ENCODE measurements around the gene HTR4. TPM values are rescaled to one million over a fixed set of nuclear protein-coding genes. Genes with fewer than 3 reads are reported as not detected.

HTR4 gene
- total and polyA plus RNA-seq, 2 donors (not counting 3 experiments of a cell fraction or from before 2014, with no cell fraction given), result not detected

DNA sequence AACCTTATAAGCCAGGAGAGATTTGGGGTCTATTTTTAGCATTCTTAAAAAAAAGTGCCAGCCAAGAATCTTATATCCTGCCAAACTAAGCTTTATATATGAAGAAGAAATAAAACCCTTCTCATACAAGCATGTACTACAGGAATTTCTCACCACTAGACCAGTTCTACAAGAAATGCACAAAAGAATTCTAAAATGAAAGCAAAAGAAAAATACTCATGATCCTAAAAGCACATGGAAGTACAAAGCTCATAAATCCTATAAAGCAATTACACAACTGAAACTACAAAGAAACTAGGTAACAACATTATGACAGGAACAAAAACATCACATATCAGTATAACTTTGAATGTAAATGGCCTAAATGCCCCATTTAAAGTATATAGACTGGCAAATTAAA is 34.5 kb upstream of the HTR4 start:
- Histone ChIP-seq H3K4me1 (ENCODE audit: control insufficient read depth, extremely low read depth, insufficient read depth, low read length) (no peaks in the 10 kb centered on the region), H3K27ac (ENCODE audit: insufficient read depth, low read depth, low read length) (no peak overlapping the region), H3K4me2 (ENCODE audit: insufficient read depth, low read length) (no peak overlapping the region), H3K4me3 (replicated peaks in 1 of 3; ENCODE audit: insufficient read depth in 1 of 3, low read depth in 1 of 3, low read length in 3 of 3) (no peak overlapping the region), H3K9me3 (replicated peaks; ENCODE audit: control insufficient read depth, insufficient read depth, low read length) (no peaks in the 10 kb centered on the region), H3K27me3 (ENCODE audit: control insufficient read depth in 2 of 2, insufficient read depth in 2 of 2, low read length in 2 of 2) (peaks cover 0 to under 1% of the 10 kb centered on the region in 2 experiments), H3K79me2 (ENCODE audit: control insufficient read depth, insufficient read depth, low read length) (no peaks in the 10 kb centered on the region), H2AFZ (ENCODE audit: low read depth, low read length) (no peak overlapping the region), H3K36me3 (ENCODE audit: control insufficient read depth in 2 of 2, extremely low read depth in 1 of 2, insufficient read depth in 2 of 2, low read length in 2 of 2) (no peaks in the 10 kb centered on the region), H3K9ac (replicated peaks; ENCODE audit: extremely low read depth, insufficient read depth, low read length) (no peak overlapping the region), H3K9me1 (replicated peaks; ENCODE audit: control insufficient read depth, extremely low read depth, insufficient read depth, low read length) (no peaks in the 10 kb centered on the region), H4K20me1 (replicated peaks; ENCODE audit: control insufficient read depth, extremely low read depth, insufficient read depth, low read length) (no peaks in the 10 kb centered on the region)
- FAIRE-seq (no peak), DNase-seq (ENCODE audit: low read depth, low spot score) (no peak)
- no peak for TF ChIP-seq POLR2AphosphoS5 (IDR thresholded peaks at IDR 0.05; ENCODE audit: insufficient read depth, low read depth, low read length)
- TF ChIP-seq POLR2A (IDR thresholded peaks at IDR 0.05; ENCODE audit: low read depth, low read length), result no peak
- TF ChIP-seq, protein P1, sequence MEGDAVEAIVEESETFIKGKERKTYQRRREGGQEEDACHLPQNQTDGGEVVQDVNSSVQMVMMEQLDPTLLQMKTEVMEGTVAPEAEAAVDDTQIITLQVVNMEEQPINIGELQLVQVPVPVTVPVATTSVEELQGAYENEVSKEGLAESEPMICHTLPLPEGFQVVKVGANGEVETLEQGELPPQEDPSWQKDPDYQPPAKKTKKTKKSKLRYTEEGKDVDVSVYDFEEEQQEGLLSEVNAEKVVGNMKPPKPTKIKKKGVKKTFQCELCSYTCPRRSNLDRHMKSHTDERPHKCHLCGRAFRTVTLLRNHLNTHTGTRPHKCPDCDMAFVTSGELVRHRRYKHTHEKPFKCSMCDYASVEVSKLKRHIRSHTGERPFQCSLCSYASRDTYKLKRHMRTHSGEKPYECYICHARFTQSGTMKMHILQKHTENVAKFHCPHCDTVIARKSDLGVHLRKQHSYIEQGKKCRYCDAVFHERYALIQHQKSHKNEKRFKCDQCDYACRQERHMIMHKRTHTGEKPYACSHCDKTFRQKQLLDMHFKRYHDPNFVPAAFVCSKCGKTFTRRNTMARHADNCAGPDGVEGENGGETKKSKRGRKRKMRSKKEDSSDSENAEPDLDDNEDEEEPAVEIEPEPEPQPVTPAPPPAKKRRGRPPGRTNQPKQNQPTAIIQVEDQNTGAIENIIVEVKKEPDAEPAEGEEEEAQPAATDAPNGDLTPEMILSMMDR (IDR thresholded peaks at IDR 0.05; ENCODE audit: extremely low read depth in 1 of 2, insufficient read depth in 1 of 2, low read depth in 1 of 2, low read length in 2 of 2), result no peak
- no TSS peak for BruUV-seq (replicated peaks)
- ChIA-PET CTCF (interaction anchor here (2.5 to 3.2 kb wide), 3 partner anchors 9 to 205 kb away, joined by 11 to 23 read pairs (median 22); no protein-coding TSS in a partner anchor), POLR2A (no interaction called here)
- dilution Hi-C loops (cut with MboI; ENCODE audit: extremely low pct_ligation_motif_present, low sequenced_read_pairs), result no loop called here
- intact Hi-C loops (cut with micrococcal nuclease), result loop anchor here (10.0 kb wide), 1 partner anchor 394 kb away; no protein-coding TSS in a partner anchor

- intact Hi-C loops (cut with micrococcal nuclease), result loop anchor here (1.0 to 10.0 kb wide), 3 partner anchors 244 to 509 kb away; no protein-coding TSS in a partner anchor
- dilution Hi-C loops (cut with MboI; ENCODE audit: extremely low pct_ligation_motif_present, low sequenced_read_pairs), result no loop called here
Measured at GRCh38 chr5:148687871-148688270, 33.5 kb upstream of the HTR4 start.

More at GRCh38 chr5:148687871-148688270, 33.5 kb upstream of the HTR4 start:
- no peaks in the 10 kb centered on the region for H3K4me1 ChIP-seq (ENCODE audit: control insufficient read depth, extremely low read depth, insufficient read depth, low read length)
- no peaks in the 10 kb centered on the region for H4K20me1 ChIP-seq (replicated peaks; ENCODE audit: control insufficient read depth, extremely low read depth, insufficient read depth, low read length)
- H3K4me3 ChIP-seq (replicated peaks in 1 of 3; ENCODE audit: insufficient read depth in 1 of 3, low read depth in 1 of 3, low read length in 3 of 3), result no peak overlapping the region
- no peaks in the 10 kb centered on the region for H3K79me2 ChIP-seq (ENCODE audit: control insufficient read depth, insufficient read depth, low read length)
- no peak overlapping the region for H3K27ac ChIP-seq (ENCODE audit: insufficient read depth, low read depth, low read length)
- peaks cover 0 to 4% of the 10 kb centered on the region in 2 experiments for H3K27me3 ChIP-seq (ENCODE audit: control insufficient read depth in 2 of 2, insufficient read depth in 2 of 2, low read length in 2 of 2)
- ChIA-PET CTCF (interaction anchor here (0.7 to 3.2 kb wide), 18 partner anchors 10 to 829 kb away, joined by 3 to 23 read pairs (median 5); no protein-coding TSS in a partner anchor), POLR2A (no interaction called here)
- no peaks in the 10 kb centered on the region for H3K9me1 ChIP-seq (replicated peaks; ENCODE audit: control insufficient read depth, extremely low read depth, insufficient read depth, low read length)
- H2AFZ ChIP-seq (ENCODE audit: low read depth, low read length), result no peak overlapping the region
- no peaks in the 10 kb centered on the region for H3K36me3 ChIP-seq (ENCODE audit: control insufficient read depth in 2 of 2, extremely low read depth in 1 of 2, insufficient read depth in 2 of 2, low read length in 2 of 2)
- BruUV-seq (replicated peaks), result no TSS peak
- H3K4me2 ChIP-seq (ENCODE audit: insufficient read depth, low read length), result no peak overlapping the region
- no peak overlapping the region for H3K9ac ChIP-seq (replicated peaks; ENCODE audit: extremely low read depth, insufficient read depth, low read length)
- DNase-seq (ENCODE audit: low read depth, low spot score) (no peak), FAIRE-seq (no peak)
- TF ChIP-seq POLR2A (IDR thresholded peaks at IDR 0.05; ENCODE audit: low read depth, low read length), result no peak
- TF ChIP-seq, protein P1 (IDR thresholded peaks at IDR 0.05; ENCODE audit: extremely low read depth in 1 of 2, insufficient read depth in 1 of 2, low read depth in 1 of 2, low read length in 2 of 2), result no peak
- no peak for TF ChIP-seq EZH2 (IDR thresholded peaks at IDR 0.05; ENCODE audit: borderline replicate concordance, low read depth, low read length, severe bottlenecking)
- TF ChIP-seq POLR2AphosphoS5 (IDR thresholded peaks at IDR 0.05; ENCODE audit: insufficient read depth, low read depth, low read length), result no peak
- TF ChIP-seq MYC (IDR thresholded peaks at IDR 0.05; ENCODE audit: low read depth, low read length), result no peak
- no peak for TF ChIP-seq GATA2 (IDR thresholded peaks at IDR 0.05; ENCODE audit: insufficient read depth, insufficient read length, low read depth, low read length)
- H3K9me3 ChIP-seq (replicated peaks; ENCODE audit: control insufficient read depth, insufficient read depth, low read length), result no peaks in the 10 kb centered on the region
